GM12864 (cell line): ENCODE results near the gene SPC24.
A peak's percentile ranks its signal among the peaks of the same experiment; 100 is the strongest.

ENCODE experiments used
- DNase-seq: peaks from one replicate; pipeline ENCODE4 v3.0.0-alpha.2; 2011; ENCODE audit warnings: low read depth
- H3K4me3 ChIP-seq: 2 replicates; pipeline ENCODE4 v1.5.1; 2011; ENCODE audit warnings: mild to moderate bottlenecking, low read depth, low read length, control low read depth
- TF ChIP-seq, protein P1 (sequence below): IDR thresholded peaks from 2 replicates; pipeline ENCODE4 v1.5.1; 2011; ENCODE audit warnings: low read depth, mild to moderate bottlenecking, moderate library complexity, low read length, control low read depth, inconsistent platforms; ENCODE audit errors: missing control alignments

SPC24 gene

DNA sequence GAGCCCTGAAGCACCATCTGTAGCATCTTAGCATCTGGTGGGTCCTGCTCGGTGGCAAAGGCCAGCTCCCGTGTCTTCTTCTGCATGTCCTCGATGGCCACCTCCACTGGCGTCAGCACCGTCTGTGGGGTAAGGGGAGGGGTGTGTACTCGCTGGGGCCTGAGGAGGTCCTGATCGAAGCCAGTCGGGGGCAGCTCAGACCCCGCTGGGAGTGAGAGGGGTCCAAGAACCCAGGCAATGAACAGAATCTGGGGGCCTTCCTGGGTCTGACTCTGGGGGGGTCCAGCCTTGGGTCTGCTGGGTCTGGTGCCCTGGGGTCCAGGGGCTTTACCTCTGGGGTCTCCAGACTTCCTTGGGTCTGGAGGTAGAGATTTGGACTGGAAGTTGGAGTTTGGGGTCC is 45.3 kb upstream of the SPC24 start:
- no peak for DNase-seq
- TF ChIP-seq, protein P1, sequence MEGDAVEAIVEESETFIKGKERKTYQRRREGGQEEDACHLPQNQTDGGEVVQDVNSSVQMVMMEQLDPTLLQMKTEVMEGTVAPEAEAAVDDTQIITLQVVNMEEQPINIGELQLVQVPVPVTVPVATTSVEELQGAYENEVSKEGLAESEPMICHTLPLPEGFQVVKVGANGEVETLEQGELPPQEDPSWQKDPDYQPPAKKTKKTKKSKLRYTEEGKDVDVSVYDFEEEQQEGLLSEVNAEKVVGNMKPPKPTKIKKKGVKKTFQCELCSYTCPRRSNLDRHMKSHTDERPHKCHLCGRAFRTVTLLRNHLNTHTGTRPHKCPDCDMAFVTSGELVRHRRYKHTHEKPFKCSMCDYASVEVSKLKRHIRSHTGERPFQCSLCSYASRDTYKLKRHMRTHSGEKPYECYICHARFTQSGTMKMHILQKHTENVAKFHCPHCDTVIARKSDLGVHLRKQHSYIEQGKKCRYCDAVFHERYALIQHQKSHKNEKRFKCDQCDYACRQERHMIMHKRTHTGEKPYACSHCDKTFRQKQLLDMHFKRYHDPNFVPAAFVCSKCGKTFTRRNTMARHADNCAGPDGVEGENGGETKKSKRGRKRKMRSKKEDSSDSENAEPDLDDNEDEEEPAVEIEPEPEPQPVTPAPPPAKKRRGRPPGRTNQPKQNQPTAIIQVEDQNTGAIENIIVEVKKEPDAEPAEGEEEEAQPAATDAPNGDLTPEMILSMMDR, result no peak
- H3K4me3 ChIP-seq, result no peak overlapping the region

DNA sequence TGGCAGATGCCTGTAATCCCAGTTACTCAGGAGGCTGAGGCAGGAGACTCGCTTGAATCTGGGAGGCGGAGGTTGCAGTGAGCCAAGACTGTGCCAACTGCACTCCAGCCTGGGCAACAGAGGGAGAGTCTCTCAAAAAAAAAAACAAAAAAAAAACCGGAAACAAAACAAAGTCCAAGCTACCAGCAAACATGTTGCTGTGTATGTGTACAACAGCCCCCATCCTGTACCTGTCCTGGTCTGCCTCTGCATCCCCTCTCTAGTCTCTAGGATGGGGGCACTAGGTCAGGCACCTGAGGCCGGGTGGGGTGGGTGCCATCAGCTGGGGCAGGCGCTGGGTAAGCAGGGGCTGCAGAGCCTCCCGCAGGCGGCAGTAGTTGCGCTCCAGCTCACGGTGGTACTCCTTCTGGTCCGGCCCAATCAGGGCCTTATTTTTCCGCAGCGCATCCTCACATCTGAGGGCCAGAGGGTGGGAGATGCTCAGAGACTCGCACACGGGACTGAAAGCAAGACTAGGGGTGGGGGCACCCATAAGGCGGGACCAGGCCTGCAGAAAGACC is 44.5 kb upstream of the SPC24 start:
- TF ChIP-seq, protein P1, result no peak
- no peak overlapping the region for H3K4me3 ChIP-seq

DNA sequence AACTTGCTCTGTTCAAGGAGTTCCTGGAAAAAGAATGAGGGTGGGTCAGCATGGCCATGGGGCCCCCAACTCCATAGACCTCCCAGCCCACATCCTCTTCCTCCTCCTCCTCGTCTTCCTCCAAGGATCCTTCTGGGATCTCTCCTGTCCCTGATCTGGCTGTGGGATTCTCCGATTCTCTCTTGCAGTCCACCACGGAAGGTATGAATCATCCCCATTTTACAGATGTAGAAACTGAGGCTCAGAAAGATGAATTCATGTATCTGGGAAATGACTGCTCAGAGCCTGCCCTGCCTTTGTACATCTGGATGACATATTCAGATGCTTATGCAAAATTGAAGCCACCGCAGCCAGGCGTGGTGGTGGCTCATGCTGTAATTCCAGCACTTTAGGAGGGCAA is 43.9 kb upstream of the SPC24 start:
- DNase-seq, result no peak
- H3K4me3 ChIP-seq, result no peak overlapping the region
- TF ChIP-seq, protein P1, result no peak

More for the DNA sequence above, 44.5 kb upstream of the SPC24 start:
- no peak for DNase-seq

DNA sequence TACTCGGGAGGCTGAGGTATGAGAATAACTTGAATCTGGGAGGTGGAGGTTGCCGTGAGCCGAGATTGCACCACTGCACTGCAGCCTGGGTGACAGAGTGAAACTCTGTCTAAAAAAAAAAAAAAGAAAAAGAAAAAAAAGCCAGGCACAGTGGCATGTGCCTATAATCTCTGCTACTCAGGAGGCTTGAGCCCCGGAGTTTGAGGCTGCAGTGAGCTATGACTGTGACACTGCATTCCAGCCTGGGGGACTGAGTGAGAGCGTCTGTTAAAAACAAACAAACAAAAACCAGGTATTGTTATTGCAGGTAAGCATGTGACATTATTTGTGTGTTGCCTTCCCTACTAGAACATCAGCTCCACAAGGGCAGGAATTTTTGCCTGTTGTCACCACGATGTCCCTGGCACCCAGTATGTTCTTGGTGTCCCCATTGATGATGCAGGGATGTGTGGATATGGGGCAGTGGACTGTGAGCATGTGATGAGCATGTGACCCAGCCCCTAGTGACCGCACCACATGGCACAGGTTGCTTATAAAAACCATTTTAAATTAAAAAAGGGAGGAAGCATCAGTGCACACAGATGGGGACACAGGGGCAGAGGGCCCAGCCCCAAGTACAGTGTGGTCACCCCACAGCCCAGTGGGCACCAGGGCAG is 43.3 kb upstream of the SPC24 start:
- DNase-seq, result no peak
- TF ChIP-seq, protein P1, result no peak
- H3K4me3 ChIP-seq, result no peak overlapping the region

DNA sequence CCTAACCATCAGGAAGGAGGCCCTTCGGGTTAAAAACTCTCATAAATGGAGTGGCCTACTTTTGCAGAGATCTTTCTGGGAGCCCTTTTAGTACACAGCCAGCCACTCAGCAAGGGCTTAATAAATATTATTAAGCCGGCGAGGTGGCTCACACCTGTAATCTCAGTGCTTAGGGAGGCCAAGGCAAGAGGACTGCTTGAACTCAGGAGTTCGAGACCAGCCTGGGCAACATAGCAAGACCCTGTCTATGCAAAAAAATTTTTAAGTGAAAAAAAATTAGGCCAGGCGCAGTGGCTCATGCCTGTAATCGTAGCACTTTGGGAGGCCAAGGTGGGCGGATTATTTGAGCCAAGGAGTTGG is 42.6 kb upstream of the SPC24 start:
- H3K4me3 ChIP-seq, result peak overlapping the region; percentile 57; the same call in 1 of the 2 replicates
- DNase-seq, result no peak
- TF ChIP-seq, protein P1, result no peak

DNA sequence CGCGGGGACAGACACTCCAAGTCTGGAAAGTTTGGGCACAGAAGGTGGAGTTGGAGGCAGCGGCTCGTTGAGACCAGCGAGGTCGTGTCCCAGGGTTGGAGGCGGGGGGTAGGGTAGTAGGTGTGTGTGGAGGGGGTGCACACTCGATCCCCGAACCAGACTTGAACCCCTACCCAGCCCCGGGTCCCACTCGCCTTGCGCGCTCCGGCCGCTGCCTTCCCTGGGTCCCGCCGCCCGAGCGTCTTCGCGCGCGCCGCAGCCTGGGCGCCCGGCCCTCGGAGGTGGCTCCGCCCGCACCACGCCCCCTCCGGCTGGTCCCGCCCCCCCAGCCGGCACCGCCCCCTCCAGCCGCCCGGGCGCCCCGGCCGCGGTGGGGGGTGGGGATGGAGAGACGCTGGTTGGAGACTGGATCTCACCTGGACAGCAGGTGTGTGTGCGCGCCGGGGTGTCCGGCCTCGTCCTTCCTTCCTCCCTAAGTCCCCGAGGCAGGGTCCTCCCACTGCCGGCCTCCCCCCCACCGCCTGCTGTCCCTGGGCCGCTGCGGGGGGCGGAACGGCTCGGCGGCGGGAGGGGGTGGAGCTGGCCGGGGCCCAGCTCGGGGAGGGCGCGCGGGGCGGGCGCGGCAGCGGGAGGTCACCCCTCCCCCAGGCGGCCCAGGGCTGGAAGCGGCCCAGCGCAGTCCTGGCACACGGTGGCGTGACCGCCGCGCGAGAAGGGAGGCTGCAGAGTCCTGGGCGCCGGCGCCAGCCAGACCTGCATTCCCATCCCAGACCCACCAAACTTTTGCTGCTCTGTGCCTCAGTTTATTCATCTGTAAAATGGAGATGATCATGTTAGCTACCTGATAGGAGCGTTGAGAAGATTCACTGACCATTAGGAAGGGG is 42.0 kb upstream of the SPC24 start, which contains the start of gene KANK2:
KANK2 (minus strand) TSS at position 255 of the 884 bp plus-strand sequence. CDS start 3,034 bp downstream, outside the sequence.
- DNase-seq, result no peak
- peak within 1 kb of the TSS; percentile 57 for H3K4me3 ChIP-seq
- TF ChIP-seq, protein P1, result no peak
